Coronary artery (tissue), 2 donors: ENCODE results near the gene CAPN7.

ENCODE experiments used
- DNase-seq: peaks from one replicate; pipeline ENCODE4 v3.0.0-alpha.2; 2017; ENCODE audit warnings: low spot score
- H3K27ac ChIP-seq, 2 donors: fragments of 200-600 bp; sonication (generic); one replicate each; pipeline ENCODE4 v1.5.1; 2016 to 2019
- H3K4me3 ChIP-seq: fragments of 200-600 bp; sonication (generic); 2 replicates; pipeline ENCODE4 v1.5.1; 2016; ENCODE audit warnings: mild to moderate bottlenecking, moderate library complexity
- CTCF ChIP-seq: fragments of 200-600 bp; sonication (generic); IDR thresholded peaks from one replicate; pipeline ENCODE4 v1.5.1; 2019; ENCODE audit warnings: antibody characterized with exemption

The CAPN7 gene

DNA sequence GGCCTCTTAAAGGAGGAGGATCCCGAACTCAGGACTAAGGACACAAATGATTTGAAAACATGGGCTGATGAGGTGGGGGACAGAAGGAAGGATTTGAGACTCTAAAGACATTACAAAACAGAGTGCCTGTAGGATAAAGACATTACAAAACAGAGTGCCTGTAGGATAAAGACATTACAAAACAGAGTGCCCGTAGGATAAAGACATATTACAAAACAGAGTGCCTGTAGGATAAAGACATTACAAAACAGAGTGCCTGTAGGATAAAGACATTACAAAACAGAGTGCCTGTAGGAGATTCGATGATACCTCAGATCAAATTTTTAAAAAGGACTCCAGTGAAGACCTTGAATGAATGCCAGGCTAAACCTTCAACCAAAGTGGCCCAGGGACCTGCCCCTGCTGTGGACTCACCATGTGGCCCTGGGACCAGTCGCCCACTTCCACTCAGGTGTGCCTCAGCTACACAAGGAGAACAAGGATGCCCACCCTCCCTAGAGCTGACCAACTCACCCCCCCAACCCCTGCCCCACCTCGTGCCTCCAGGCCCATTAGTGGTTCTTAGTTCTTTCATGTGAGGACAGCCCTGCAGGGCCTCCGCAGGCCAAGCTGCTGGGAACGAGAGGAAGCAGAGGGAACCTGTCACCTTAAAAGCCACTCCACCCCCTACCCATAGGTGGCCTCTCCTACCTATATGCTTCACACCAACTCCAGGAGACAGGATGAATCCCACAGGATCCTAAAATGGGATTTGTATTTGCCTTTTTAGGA, 66.6 kb downstream of the CAPN7 start:
- TF ChIP-seq CTCF, result no peak
- Histone ChIP-seq H3K4me3 (no peak overlapping the region), H3K27ac (peak overlapping the region; percentile 6 to 60)
- peak; percentile 73 for DNase-seq

DNA sequence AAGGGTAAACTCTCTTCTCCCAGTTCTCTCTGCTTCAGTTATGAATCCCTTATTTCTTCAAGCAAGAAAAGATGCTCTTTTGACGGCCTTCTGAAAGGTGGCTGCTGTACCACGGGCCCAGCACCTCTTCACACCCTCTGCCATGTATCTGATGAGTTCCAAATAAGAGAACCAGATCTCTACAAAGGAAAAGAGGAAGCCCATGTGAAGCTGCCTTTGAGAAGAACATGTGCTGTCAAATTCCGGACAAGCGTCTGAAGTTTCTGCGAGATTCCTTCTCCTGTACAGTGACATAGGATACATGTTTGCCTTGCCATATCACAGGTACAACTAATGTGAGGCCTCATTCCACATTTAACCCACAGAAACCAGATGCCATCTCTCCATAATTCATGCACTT, 67.2 kb downstream of the CAPN7 start:
- DNase-seq, result no peak
- no peak for TF ChIP-seq CTCF
- peak overlapping the region; percentile 6 to 30 for H3K27ac ChIP-seq
- H3K4me3 ChIP-seq, result no peak overlapping the region

GRCh38 chr3:15276028-15276724, 70.1 kb downstream of the CAPN7 start:
- no peak overlapping the region for H3K27ac ChIP-seq
- TF ChIP-seq CTCF, result no peak
- peak; percentile 67 for DNase-seq
- H3K4me3 ChIP-seq, result no peak overlapping the region

DNA sequence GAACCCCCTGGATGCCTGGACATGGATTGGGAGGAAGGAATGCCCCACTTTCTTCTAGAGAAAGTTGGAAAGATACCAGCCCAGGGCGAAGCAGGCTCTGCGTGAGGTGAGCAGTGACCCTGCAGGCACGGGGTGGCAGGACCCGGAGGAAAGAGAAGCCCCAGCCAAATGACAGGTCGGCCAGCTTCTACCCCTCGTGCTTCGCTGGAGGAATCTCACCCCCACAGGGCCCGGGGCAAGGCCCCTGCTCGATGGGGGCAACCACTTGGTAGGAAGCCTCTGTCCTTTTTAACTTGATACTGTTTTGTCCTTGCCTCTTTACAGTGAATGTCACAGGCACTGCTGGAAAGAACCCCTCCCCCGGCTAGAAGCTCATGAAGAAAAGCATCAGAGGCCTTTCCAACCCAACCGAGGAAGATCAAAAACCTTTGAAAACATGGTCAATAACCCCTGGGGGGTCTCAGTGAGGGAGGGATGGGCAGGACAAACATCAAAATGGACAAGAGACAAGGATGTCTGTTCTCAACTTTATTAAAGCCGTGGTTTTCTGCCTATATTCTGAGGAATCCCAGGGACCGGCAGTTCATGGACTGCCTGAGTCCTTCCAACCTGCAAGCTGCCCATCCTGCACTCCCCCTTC, 71.9 kb downstream of the CAPN7 start:
- DNase-seq, result no peak
- Histone ChIP-seq H3K4me3 (no peak overlapping the region), H3K27ac (no peak overlapping the region)
- TF ChIP-seq CTCF, result no peak

GRCh38 chr3:15279205-15279604, 73.2 kb downstream of the CAPN7 start:
- Histone ChIP-seq H3K4me3 (no peak overlapping the region), H3K27ac (no peak overlapping the region)
- DNase-seq, result no peak
- no peak for TF ChIP-seq CTCF

GRCh38 chr3:15279671-15280402, 73.8 kb downstream of the CAPN7 start:
- TF ChIP-seq CTCF, result no peak
- no peak for DNase-seq
- Histone ChIP-seq H3K4me3 (no peak overlapping the region), H3K27ac (no peak overlapping the region)
